Kidney epithelial cell (primary cell): Measurements from ENCODE around the gene KNTC1. TPM values are rescaled to one million over a fixed set of nuclear protein-coding genes. Genes with fewer than 3 reads are reported as not detected.
A peak's percentile ranks its signal among the peaks of the same experiment; 100 is the strongest.
"Not testable (repeated sequence)": the region's sequence is repeated elsewhere in the genome, so short reads cannot be mapped to it uniquely, and the experiment has no call there.

Experiments
- DNase-seq: peaks from one replicate; pipeline ENCODE4 v3.0.0-alpha.2; 2010; ENCODE audit warnings: low read depth
- H3K27me3 ChIP-seq: 2 replicates; pipeline ENCODE4 v1.6.0; 2011; ENCODE audit warnings: low read length; ENCODE audit not compliant: control insufficient read depth, insufficient read depth
- H3K36me3 ChIP-seq: 2 replicates; pipeline ENCODE4 v1.5.1; 2011; ENCODE audit warnings: low read length; ENCODE audit not compliant: control insufficient read depth, insufficient read depth
- H3K4me3 ChIP-seq: 2 replicates; pipeline ENCODE4 v1.5.1; 2011; ENCODE audit warnings: low read depth, mild to moderate bottlenecking, control low read depth, low read length
- total RNA-seq: library from RNA; depleted of rRNA; stranded (reverse); fragments of >200 nt; gene quantifications from 2 replicates; pipeline ENCODE4 v1.2.3, GENCODE V29; 2015
- TF ChIP-seq, protein P1 (sequence below): IDR thresholded peaks from 2 replicates; pipeline ENCODE4 v1.5.1; 2011; ENCODE audit warnings: mild to moderate bottlenecking, moderate library complexity, low read length, control low read depth, inconsistent platforms; ENCODE audit not compliant: insufficient read depth, poor library complexity, severe bottlenecking

Gene KNTC1
- total RNA-seq, 1 donor from 2014 or later, result 12.4 TPM

DNA sequence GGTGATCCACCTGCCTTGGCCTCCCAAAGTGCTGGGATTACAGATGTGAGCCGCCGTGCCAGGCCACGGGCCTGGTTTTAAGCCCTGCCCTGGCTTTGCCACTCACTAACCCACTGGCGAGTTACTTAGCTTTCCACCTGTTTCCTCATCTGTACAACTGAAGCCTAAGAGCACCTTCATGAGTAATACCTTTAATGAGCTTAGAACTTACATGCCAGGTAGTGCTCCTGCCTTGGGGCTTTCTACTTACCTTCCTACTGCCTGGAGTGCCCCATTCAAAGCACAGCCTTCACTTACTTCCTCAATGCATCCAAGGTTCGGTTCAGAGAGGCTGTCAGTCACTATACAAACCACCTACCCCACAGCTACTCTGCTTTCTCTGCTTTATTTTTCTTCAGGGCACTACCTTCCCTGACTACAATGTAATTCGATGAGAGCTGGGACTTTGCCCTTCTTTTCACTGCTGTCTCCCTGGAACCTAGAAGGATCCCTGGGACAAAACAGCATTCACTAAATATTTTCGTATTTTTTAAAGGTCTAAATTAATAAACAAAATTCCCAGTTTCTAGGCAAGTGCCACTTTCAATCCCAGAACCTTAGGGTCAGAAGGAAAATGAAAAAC lies 40.1 kb upstream of the KNTC1 start:
- Histone ChIP-seq H3K4me3 (no peak overlapping the region), H3K36me3 (peaks cover 3% of the 10 kb centered on the region), H3K27me3 (no peaks in the 10 kb centered on the region)
- TF ChIP-seq, protein P1, sequence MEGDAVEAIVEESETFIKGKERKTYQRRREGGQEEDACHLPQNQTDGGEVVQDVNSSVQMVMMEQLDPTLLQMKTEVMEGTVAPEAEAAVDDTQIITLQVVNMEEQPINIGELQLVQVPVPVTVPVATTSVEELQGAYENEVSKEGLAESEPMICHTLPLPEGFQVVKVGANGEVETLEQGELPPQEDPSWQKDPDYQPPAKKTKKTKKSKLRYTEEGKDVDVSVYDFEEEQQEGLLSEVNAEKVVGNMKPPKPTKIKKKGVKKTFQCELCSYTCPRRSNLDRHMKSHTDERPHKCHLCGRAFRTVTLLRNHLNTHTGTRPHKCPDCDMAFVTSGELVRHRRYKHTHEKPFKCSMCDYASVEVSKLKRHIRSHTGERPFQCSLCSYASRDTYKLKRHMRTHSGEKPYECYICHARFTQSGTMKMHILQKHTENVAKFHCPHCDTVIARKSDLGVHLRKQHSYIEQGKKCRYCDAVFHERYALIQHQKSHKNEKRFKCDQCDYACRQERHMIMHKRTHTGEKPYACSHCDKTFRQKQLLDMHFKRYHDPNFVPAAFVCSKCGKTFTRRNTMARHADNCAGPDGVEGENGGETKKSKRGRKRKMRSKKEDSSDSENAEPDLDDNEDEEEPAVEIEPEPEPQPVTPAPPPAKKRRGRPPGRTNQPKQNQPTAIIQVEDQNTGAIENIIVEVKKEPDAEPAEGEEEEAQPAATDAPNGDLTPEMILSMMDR, result no peak
- DNase-seq, result no peak

- H3K27me3 ChIP-seq, DNase-seq, H3K36me3 ChIP-seq, H3K4me3 ChIP-seq: not testable (repeated sequence)
Measured at GRCh38 chr12:122487807-122488206, 39.2 kb upstream of the KNTC1 start.

GRCh38 chr12:122489038-122489437 lies 38.0 kb upstream of the KNTC1 start:
- peaks cover 3% of the 10 kb centered on the region for H3K36me3 ChIP-seq
- H3K27me3 ChIP-seq, result no peaks in the 10 kb centered on the region
- H3K4me3 ChIP-seq, result no peak overlapping the region
- no peak for DNase-seq
- TF ChIP-seq, protein P1, result no peak

DNA sequence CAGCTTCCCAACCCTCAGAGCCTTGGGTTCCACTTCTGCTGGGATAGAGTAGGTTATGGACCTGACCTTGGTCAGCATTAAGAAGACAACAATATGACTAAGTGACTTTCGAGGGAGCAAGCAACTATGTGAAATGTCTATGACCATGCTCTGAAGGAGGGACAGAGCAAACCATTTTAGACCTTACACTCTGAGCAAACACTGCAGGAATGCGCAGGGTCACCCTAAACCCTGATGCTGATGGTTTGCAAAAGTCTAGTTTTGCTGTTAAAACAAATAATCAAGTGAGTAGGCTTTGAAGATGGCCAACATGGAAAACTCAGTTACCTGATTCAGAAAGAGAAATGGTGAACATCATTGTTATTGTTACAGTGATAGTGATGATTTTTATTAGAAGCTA lies 35.1 kb upstream of the KNTC1 start:
- no peaks in the 10 kb centered on the region for H3K27me3 ChIP-seq
- H3K4me3 ChIP-seq, result no peak overlapping the region
- TF ChIP-seq, protein P1, result no peak
- H3K36me3 ChIP-seq, result no peaks in the 10 kb centered on the region
- DNase-seq, result no peak

GRCh38 chr12:122493222-122493621 lies 33.8 kb upstream of the KNTC1 start:
- H3K27me3 ChIP-seq, H3K36me3 ChIP-seq, DNase-seq, H3K4me3 ChIP-seq: not testable (repeated sequence)

GRCh38 chr12:122495258-122495657 lies 31.8 kb upstream of the KNTC1 start:
- no peaks in the 10 kb centered on the region for H3K36me3 ChIP-seq
- TF ChIP-seq, protein P1, result no peak
- H3K27me3 ChIP-seq, result no peaks in the 10 kb centered on the region
- no peak for DNase-seq
- H3K4me3 ChIP-seq, result no peak overlapping the region

DNA sequence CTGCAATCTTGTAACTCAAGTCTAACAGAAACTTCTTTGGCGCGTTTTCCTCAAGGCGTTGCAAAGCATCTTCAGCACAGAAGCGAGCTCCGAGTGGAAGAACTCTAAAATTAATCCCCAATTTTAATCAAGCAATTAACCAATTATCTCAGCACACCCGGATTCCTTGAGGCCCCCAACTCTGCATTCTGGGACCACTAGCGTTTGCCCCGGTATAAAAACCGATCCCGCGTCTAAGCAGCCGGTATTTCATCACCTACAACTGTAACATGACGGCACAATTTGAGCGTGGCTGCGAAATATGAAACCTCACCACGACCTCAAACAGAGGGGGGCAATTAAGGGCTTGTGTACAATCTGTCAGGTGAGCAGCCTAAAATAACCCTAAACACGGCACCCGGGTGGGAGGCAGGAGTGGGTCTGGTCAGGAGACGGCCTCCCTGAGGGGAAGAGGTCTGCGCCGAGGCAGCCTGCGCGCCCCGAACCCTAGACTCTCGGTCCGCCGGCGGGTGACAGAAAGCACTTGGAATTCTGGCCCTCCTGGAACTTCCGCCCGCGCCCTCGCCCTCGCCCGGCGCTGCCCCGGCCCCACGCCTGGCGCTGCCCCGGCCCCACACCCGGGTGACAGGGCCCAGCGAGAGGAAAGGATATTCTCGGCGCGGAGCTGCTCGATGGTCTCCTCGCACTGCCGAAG lies 26.9 kb upstream of the KNTC1 start:
- H3K4me3 ChIP-seq, result peak overlapping the region; percentile 69
- peak; percentile 19 for DNase-seq
- H3K27me3 ChIP-seq, result no peaks in the 10 kb centered on the region
- TF ChIP-seq, protein P1, result no peak
- no peaks in the 10 kb centered on the region for H3K36me3 ChIP-seq
